Rectal smooth muscle tissue (tissue), 1 donor: ENCODE data around the gene GPI.
"Not testable (repeated sequence)": the region's sequence is repeated elsewhere in the genome, so short reads cannot be mapped to it uniquely, and the experiment has no call there.

Source experiments
- H3K27ac ChIP-seq: one replicate; pipeline ENCODE4 v1.7.0; 2013; ENCODE audit warnings: low read depth, low read length, inconsistent platforms
- H3K27me3 ChIP-seq: one replicate; pipeline ENCODE4 v1.7.0; 2013; ENCODE audit warnings: low read length; ENCODE audit not compliant: control insufficient read depth, insufficient read depth
- H3K36me3 ChIP-seq: one replicate; pipeline ENCODE4 v1.7.0; 2013; ENCODE audit warnings: low read length; ENCODE audit not compliant: control insufficient read depth, insufficient read depth
- H3K4me1 ChIP-seq: one replicate; pipeline ENCODE4 v1.7.0; 2013; ENCODE audit warnings: low read length; ENCODE audit not compliant: control insufficient read depth, insufficient read depth
- H3K4me3 ChIP-seq: one replicate; pipeline ENCODE4 v1.7.0; 2013; ENCODE audit warnings: low read length
- H3K9ac ChIP-seq: one replicate; pipeline ENCODE4 v1.7.0; 2013; ENCODE audit warnings: low read length

GPI gene

DNA sequence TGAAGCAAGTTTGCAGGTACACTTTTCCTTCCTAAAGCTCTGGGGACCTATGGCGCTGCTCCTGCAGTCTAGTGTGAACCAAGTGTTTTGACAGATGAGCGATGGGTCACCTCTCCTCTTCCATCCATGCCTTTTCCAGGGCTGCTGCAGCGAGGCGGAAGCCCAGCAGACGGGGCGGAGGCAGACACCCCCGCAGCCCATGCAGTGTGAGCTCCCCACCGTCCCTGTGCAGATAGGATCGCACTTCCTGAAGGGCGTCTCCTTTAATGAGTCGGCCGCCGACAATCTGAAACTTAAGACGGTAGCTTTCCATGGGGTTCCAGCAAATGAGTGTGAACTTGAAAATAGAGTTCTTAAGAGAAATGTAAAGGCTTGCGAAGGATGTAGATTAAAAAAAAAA lies 37.1 kb upstream of the GPI start:
- H3K36me3 ChIP-seq: peaks cover 18% of the 10 kb centered on the region
- H3K27ac ChIP-seq: no peak overlapping the region
- no peak overlapping the region for H3K4me3 ChIP-seq
- no peaks in the 10 kb centered on the region for H3K4me1 ChIP-seq
- H3K27me3 ChIP-seq: no peaks in the 10 kb centered on the region
- no peak overlapping the region for H3K9ac ChIP-seq

DNA sequence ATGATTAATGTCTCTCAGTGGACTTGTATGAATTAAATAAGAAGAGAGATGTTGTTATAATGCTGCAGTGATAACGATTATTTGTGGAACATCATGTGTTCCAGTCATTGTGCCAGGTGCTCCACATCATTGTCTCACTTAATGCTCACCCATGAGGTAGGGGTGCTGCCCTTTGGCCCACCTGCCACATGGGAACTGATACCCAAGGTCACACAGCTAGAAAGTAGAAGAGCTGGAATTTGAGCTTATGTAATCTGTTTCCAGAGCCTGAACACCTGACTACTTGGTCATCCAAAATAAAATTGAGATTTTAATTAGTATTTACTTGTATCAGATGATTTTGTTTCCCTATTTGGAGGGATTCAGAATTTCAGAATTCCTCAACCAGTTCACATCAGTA lies 36.0 kb upstream of the GPI start:
- H3K4me3 ChIP-seq: no peak overlapping the region
- H3K36me3 ChIP-seq: peaks cover 18% of the 10 kb centered on the region
- H3K9ac ChIP-seq: no peak overlapping the region
- H3K27me3 ChIP-seq: no peaks in the 10 kb centered on the region
- no peak overlapping the region for H3K27ac ChIP-seq
- no peaks in the 10 kb centered on the region for H3K4me1 ChIP-seq

DNA sequence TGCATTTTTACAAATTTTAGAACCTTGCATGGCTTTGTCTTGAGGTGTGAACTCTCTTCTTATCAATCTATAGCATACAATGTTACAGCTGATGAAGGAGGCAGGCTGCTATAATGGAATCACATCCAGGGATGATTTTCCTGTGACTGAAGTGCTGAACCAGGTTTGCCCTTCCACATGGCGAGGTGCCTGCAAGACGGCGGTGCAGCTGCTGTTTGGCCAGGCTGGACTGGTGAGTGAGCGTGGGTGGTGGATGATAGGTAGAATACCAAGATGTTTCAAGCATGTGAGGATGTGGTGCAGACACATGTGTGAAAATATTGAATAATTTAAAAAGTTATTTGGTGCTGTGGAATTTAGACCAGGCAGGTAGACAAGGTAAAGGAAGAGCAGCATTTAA lies 34.9 kb upstream of the GPI start:
- Histone ChIP-seq H3K4me1 (no peaks in the 10 kb centered on the region), H3K4me3 (no peak overlapping the region), H3K27ac (no peak overlapping the region), H3K36me3 (peaks cover 14% of the 10 kb centered on the region), H3K27me3 (no peaks in the 10 kb centered on the region), H3K9ac (no peak overlapping the region)

DNA sequence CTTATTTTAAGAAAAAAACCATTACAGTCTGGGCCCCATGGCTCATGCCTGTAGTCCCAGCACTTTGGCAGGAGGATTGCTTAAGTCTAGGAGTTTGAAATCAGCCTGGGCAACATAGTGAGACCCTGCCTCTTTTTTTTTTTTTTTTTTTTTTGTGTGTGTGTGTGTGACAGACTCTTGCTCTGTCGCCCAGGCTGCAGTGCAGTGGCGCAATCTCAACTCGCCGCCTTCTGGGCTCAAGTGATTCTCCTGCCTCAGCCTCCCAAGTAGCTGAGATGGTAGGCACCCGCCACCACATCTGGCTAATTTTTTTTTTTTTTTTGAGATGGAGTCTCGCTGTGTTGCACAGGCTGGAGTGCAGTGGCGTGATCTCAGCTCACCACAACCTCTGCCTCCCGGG lies 34.4 kb upstream of the GPI start:
- H3K27ac ChIP-seq, H3K9ac ChIP-seq, H3K27me3 ChIP-seq, H3K4me1 ChIP-seq, H3K4me3 ChIP-seq: not testable (repeated sequence)
- peaks cover 11% of the 10 kb centered on the region for H3K36me3 ChIP-seq

DNA sequence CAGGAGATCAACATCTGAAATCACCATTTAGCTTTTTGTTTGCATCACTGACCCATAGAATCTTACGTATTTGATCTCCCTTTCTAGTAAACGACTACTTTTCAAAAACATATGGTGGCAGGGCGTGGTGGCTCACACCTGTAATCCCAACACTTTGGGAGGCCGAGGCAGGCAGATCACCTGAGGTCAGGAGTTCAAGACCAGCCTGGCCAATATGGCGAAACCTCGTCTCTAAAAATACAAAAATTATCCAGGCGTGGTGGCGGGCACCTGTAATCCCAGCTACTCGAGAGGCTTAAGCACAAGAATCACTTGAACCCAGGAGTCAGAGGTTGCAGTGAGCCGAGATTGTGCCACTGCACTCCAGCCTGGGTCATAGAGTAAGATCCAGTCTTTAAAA lies 33.4 kb upstream of the GPI start:
- not testable (repeated sequence) for H3K4me1 ChIP-seq, H3K9ac ChIP-seq, H3K4me3 ChIP-seq, H3K27ac ChIP-seq, H3K27me3 ChIP-seq
- peaks cover 11% of the 10 kb centered on the region for H3K36me3 ChIP-seq

DNA sequence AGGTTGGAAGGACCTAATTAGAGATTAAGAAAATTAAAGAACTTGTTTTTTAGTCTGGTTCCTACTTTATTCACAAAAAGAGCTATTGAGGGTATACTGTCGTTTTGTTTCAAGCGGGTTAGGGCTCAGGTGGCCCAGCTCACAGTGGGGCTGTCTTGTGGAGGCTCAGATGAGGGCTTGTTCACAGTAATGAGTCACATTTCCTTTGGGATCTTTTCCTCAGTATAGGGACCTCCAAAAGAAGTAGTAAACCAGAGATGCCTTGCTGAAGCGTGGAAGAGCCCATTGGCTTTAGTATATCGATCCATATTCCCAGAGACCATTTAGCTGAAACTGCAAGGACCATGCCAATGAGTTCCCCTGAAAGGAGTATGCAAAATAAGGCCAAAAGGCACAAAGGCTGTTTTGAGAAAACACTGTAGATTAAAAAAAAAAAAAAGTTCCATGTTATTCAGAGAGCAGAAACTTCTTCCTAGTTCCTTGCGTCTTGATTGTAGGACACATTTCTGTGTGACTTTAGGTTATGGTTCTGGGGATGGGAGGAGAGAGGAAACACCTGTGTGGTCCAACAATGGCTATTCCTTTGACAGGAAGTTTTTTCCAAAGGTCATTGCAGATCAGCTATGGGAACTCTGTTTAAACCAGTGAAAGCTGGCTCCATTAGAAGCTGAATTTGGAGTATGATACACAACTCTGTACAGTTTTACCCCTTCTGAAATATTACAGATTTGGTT lies 32.8 kb upstream of the GPI start:
- no peak overlapping the region for H3K9ac ChIP-seq
- H3K4me3 ChIP-seq: no peak overlapping the region
- no peaks in the 10 kb centered on the region for H3K4me1 ChIP-seq
- H3K27me3 ChIP-seq: no peaks in the 10 kb centered on the region
- no peak overlapping the region for H3K27ac ChIP-seq
- H3K36me3 ChIP-seq: peaks cover 11% of the 10 kb centered on the region

DNA sequence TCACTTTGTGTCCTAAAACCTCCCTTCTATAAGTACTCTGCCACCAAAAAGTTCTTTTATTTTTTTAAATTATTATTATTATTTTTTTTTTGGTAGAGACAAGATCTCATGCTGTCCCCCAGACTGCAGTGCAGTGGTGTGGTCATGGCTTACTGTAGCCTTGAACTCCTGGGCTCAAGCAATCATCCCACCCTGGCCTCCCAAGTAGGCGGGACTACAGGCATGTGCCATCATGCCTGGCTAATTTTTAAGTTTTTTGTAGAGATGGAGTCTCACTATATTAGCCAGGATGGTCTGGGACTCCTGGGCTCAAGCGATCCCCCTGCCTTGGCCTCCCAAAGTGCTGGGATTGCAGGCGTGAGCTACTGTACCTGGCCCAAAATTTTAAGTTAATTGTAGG lies 29.1 kb upstream of the GPI start:
- H3K27me3 ChIP-seq: no peaks in the 10 kb centered on the region
- H3K27ac ChIP-seq: no peak overlapping the region
- H3K4me1 ChIP-seq: no peaks in the 10 kb centered on the region
- H3K36me3 ChIP-seq: peaks cover 12% of the 10 kb centered on the region
- H3K9ac ChIP-seq: no peak overlapping the region
- no peak overlapping the region for H3K4me3 ChIP-seq

DNA sequence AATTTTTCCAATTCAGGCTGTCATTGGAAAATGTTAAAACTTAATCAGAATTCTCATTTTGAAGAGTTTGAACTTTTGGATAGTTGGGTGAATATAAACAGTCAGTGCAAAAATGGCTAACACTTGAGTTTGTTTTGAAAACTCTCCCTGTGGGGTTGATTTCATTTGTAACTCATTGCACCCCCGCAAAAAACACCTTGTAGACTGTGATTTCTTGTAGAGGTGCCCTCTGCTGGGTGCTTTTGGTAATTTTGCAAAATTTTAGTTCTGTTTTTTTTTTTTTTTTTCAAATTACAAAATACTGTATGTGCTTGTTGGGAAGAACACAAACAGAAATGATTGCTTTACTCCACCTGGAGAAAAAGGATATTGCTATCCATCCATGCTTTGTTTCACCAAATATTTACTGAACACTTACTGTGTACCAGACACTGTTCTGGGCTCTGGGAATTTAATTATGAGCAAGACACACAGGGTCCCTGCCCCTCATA lies 28.2 kb upstream of the GPI start:
- Histone ChIP-seq H3K36me3 (peaks cover 19% of the 10 kb centered on the region), H3K4me1 (no peaks in the 10 kb centered on the region), H3K27me3 (no peaks in the 10 kb centered on the region), H3K27ac (no peak overlapping the region), H3K4me3 (no peak overlapping the region), H3K9ac (no peak overlapping the region)

DNA sequence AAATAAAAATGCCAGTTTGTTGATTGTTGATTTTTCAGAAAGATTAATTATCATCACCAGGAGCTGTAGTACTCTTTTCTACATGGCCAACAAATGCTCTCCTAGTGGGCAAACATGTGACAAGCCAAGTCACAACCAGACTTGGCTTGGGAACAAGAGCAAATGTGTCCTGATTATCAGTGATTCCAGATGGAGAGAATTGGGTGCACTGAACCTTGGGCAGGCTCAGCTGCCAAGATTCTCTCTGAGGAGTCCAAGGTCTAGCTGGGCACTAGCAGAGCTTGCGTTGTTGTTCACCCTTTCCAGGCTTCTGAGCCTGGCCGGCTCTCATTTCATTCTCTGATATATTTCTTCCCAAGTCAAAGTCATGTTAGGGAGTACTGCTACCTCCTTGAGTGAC lies 27.3 kb upstream of the GPI start:
- Histone ChIP-seq H3K36me3 (peaks cover 25% of the 10 kb centered on the region), H3K9ac (no peak overlapping the region), H3K27ac (no peak overlapping the region), H3K4me3 (no peak overlapping the region), H3K4me1 (no peaks in the 10 kb centered on the region), H3K27me3 (no peaks in the 10 kb centered on the region)

DNA sequence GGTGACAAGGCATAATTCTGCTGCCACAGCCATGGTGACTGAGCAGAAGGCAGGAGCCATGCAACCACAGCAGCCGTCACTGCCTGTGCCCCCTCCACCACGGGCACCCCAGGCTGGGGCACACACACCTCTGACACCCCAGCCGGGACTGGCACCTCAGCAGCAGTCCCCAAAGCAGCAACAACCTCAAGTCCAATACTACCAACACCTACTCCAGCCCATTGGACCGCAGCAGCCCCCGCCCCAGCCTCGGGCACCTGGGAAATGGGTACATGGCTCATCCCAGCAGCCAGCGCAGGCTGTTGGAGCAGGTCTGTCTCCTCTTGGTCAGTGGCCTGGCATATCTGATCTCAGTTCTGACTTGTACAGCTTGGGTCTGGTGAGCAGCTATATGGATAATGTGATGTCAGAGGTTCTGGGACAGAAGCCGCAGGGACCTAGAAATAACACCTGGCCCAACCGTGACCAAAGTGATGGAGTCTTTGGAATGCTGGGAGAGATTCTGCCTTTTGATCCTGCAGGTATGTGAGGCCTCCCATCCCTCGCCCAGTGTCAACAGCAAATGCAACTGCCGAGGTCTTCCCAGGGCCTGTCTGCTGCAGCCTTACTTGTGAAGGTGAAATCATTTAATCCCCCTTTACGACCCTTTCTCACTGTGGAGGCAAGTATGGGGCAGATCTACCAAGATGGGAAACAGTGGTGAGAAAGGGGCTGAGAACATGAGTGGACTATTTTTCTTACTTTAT lies 22.9 kb upstream of the GPI start:
- peaks cover 26% of the 10 kb centered on the region for H3K36me3 ChIP-seq
- no peaks in the 10 kb centered on the region for H3K4me1 ChIP-seq
- no peak overlapping the region for H3K27ac ChIP-seq
- no peak overlapping the region for H3K9ac ChIP-seq
- no peak overlapping the region for H3K4me3 ChIP-seq
- H3K27me3 ChIP-seq: no peaks in the 10 kb centered on the region

DNA sequence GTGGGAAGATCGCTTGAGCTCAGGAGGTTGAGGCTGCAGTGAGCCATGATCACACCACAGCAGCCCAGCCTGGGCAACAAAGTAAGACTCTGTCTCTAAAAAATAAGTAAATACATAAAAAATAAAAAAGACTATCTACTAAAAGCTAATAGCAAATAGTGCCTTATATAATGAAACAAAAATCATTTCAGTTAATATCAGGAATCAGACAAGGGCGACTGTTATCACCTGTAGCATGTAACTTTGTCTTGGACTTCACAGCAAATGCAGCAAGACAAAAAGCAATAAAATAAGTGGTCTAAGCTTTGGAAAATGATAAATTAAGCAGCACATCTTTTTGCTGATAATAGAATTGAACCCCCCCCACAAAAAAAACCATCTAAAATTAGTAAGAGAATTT lies 21.2 kb upstream of the GPI start:
- peaks cover 29% of the 10 kb centered on the region for H3K36me3 ChIP-seq
- H3K4me1 ChIP-seq: no peaks in the 10 kb centered on the region
- no peak overlapping the region for H3K27ac ChIP-seq

DNA sequence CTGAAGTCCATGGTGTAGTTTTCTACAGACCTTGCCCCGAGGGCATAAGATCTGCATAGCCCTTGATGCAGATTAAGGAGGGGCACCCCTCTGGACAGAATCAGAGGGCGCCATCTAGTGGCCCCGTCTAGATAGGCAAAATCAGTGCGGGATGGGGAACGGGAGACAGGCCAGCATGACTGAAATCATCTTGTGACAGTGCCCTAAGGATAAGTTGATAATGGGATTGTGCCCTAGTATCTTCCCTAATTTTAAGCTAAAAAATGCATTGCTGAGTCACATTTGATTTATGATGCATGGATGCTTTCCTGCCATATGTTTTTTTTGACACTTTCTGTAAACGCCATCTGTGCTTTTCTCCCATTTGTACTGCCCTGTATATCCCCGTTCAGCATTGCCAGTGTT lies 19.0 kb upstream of the GPI start:
- Histone ChIP-seq H3K27me3 (no peaks in the 10 kb centered on the region), H3K4me3 (no peak overlapping the region), H3K4me1 (no peaks in the 10 kb centered on the region), H3K9ac (no peak overlapping the region), H3K27ac (no peak overlapping the region), H3K36me3 (peaks cover 30% of the 10 kb centered on the region)

More for the DNA sequence above, 21.2 kb upstream of the GPI start:
- Histone ChIP-seq H3K4me3 (no peak overlapping the region), H3K27me3 (no peaks in the 10 kb centered on the region), H3K9ac (no peak overlapping the region)
